ENCODE data around the gene PDPK1.

DNA sequence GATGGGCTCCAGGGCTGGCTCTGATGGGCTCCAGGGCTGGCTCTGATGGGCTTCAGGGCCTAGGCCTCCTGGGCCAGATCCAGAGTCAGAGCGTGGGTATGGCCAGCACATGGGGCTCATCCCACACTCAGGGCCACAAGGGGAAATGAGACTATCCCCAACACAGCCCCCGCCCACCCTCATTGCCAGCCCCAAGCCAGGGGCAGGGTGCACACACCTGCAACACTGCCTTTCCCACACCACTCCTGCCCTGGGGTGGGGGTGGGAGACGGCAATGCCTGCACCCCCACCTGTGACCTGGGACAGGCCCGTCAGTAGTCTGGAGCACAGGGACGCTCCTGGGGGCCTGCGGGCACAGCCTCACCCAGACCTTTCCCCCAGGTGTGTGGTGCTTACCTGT is 38.4 kb upstream of the PDPK1 start:
- TF ChIP-seq, protein P1, sequence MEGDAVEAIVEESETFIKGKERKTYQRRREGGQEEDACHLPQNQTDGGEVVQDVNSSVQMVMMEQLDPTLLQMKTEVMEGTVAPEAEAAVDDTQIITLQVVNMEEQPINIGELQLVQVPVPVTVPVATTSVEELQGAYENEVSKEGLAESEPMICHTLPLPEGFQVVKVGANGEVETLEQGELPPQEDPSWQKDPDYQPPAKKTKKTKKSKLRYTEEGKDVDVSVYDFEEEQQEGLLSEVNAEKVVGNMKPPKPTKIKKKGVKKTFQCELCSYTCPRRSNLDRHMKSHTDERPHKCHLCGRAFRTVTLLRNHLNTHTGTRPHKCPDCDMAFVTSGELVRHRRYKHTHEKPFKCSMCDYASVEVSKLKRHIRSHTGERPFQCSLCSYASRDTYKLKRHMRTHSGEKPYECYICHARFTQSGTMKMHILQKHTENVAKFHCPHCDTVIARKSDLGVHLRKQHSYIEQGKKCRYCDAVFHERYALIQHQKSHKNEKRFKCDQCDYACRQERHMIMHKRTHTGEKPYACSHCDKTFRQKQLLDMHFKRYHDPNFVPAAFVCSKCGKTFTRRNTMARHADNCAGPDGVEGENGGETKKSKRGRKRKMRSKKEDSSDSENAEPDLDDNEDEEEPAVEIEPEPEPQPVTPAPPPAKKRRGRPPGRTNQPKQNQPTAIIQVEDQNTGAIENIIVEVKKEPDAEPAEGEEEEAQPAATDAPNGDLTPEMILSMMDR (conservative IDR thresholded peaks at IDR 0.05; ENCODE audit: low read depth, low read length), result no peak
- TF ChIP-seq SMC3 (IDR thresholded peaks at IDR 0.05; ENCODE audit: low read depth, low read length), result no peak
- no peak for TF ChIP-seq POLR2A (IDR thresholded peaks at IDR 0.05; ENCODE audit: low read depth, low read length)
- no peak for TF ChIP-seq MAFK (IDR thresholded peaks at IDR 0.05; ENCODE audit: low read depth, low read length)
- no peak for TF ChIP-seq MAZ (IDR thresholded peaks at IDR 0.05; ENCODE audit: borderline replicate concordance, low read depth, low read length)
- no peak for TF ChIP-seq CHD1 (IDR thresholded peaks at IDR 0.05; ENCODE audit: low read depth, low read length)
- no peak for TF ChIP-seq BHLHE40 (IDR thresholded peaks at IDR 0.05; ENCODE audit: low read depth, low read length)
- TF ChIP-seq, protein P2, sequence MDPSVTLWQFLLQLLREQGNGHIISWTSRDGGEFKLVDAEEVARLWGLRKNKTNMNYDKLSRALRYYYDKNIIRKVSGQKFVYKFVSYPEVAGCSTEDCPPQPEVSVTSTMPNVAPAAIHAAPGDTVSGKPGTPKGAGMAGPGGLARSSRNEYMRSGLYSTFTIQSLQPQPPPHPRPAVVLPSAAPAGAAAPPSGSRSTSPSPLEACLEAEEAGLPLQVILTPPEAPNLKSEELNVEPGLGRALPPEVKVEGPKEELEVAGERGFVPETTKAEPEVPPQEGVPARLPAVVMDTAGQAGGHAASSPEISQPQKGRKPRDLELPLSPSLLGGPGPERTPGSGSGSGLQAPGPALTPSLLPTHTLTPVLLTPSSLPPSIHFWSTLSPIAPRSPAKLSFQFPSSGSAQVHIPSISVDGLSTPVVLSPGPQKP (IDR thresholded peaks at IDR 0.05; ENCODE audit: borderline replicate concordance, low read depth, low read length), result no peak
- TF ChIP-seq RCOR1 (IDR thresholded peaks at IDR 0.05; ENCODE audit: insufficient replicate concordance, low read length), result no peak
- TF ChIP-seq RFX5 (IDR thresholded peaks at IDR 0.05; ENCODE audit: low read depth, low read length), result no peak
- TF ChIP-seq CEBPB (IDR thresholded peaks at IDR 0.05; ENCODE audit: low read depth, low read length), result no peak
- no peak for TF ChIP-seq RAD21 (IDR thresholded peaks at IDR 0.05; ENCODE audit: low read length)
- TF ChIP-seq MXI1 (IDR thresholded peaks at IDR 0.05; ENCODE audit: borderline replicate concordance, low read depth, low read length), result no peak
- TF ChIP-seq FOS (IDR thresholded peaks at IDR 0.05; ENCODE audit: low read depth, low read length), result no peak

Data from IMR-90 (cell line).